Measurements from ENCODE around the gene NADK. TPM values are rescaled to one million over a fixed set of nuclear protein-coding genes. Genes with fewer than 3 reads are reported as not detected.
"Not testable (repeated sequence)": the region's sequence is repeated elsewhere in the genome, so short reads cannot be mapped to it uniquely, and the experiment has no call there.

NADK gene
- total RNA-seq, 2 donors from 2014 or later: 51.7 to 56.3 TPM

- WGBS, 2 donors: 86 to 90% methylated on average over 11 to 16 of the region's 17 CpGs
- H3K27ac ChIP-seq: peak overlapping the region in 1 of 4 donors; percentile 41
- DNase-seq: peak in 1 of 4 donors; percentile 6
Observed at GRCh38 chr1:1730870-1731269, 47.4 kb downstream of the NADK start.

GRCh38 chr1:1730230-1730629 lies 48.0 kb downstream of the NADK start:
- H3K9me3 ChIP-seq; H3K36me3 ChIP-seq (replicated peaks in 1 of 2; ENCODE audit: insufficient read depth in 1 of 2, low read depth in 2 of 2); intact Hi-C loops (cut with DNase I); H3K27me3 ChIP-seq; H3K4me3 ChIP-seq; ATAC-seq; H3K4me1 ChIP-seq: not testable (repeated sequence)
- H3K27ac ChIP-seq: peak overlapping the region in 1 of 4 donors; percentile 41
- peak in 1 of 4 donors; percentile 7 for DNase-seq
- 83% methylated on average over 1 of the region's 13 CpGs; no CpG with 5 or more reads in 1 of the 2 donors for WGBS, 2 donors

More at GRCh38 chr1:1730870-1731269, 47.4 kb downstream of the NADK start:
- Histone ChIP-seq H3K4me3 (no peak overlapping the region), H3K27me3 (no peaks in the 10 kb centered on the region), H3K4me1 (no peaks in the 10 kb centered on the region), H3K36me3 (replicated peaks in 1 of 2; ENCODE audit: insufficient read depth in 1 of 2, low read depth in 2 of 2) (no peaks in the 10 kb centered on the region), H3K9me3 (no peaks in the 10 kb centered on the region)
- ATAC-seq: no peak
- intact Hi-C loops (cut with DNase I): no loop called here
- TF ChIP-seq CTCF (IDR thresholded peaks at IDR 0.05): no peak
- TF ChIP-seq POLR2A (IDR thresholded peaks at IDR 0.05): no peak

GRCh38 chr1:1729116-1729816 lies 49.0 kb downstream of the NADK start:
- H3K27ac ChIP-seq; intact Hi-C loops (cut with DNase I); H3K27me3 ChIP-seq; H3K36me3 ChIP-seq (replicated peaks in 1 of 2; ENCODE audit: insufficient read depth in 1 of 2, low read depth in 2 of 2); H3K9me3 ChIP-seq; H3K4me1 ChIP-seq; ATAC-seq; H3K4me3 ChIP-seq: not testable (repeated sequence)
- 87 to 90% methylated on average over 12 to 17 of the region's 18 CpGs for WGBS, 2 donors
- DNase-seq: peak in 1 of 4 donors; percentile 6

- H3K36me3 ChIP-seq (replicated peaks in 1 of 2; ENCODE audit: insufficient read depth in 1 of 2, low read depth in 2 of 2); ATAC-seq; intact Hi-C loops (cut with DNase I); H3K4me1 ChIP-seq; H3K27me3 ChIP-seq; H3K27ac ChIP-seq; H3K4me3 ChIP-seq; H3K9me3 ChIP-seq: not testable (repeated sequence)
- 41 to 68% methylated on average over 6 to 9 of the region's 14 CpGs for WGBS, 2 donors
- peak in 1 of 4 donors; percentile 10 for DNase-seq
Observed at GRCh38 chr1:1728308-1729005, 49.8 kb downstream of the NADK start.

- H3K4me1 ChIP-seq; H3K9me3 ChIP-seq; H3K4me3 ChIP-seq; ATAC-seq; DNase-seq; H3K36me3 ChIP-seq (replicated peaks in 1 of 2; ENCODE audit: insufficient read depth in 1 of 2, low read depth in 2 of 2); H3K27ac ChIP-seq; H3K27me3 ChIP-seq; intact Hi-C loops (cut with DNase I): not testable (repeated sequence)
- 80 to 94% methylated on average over 6 to 10 of the region's 12 CpGs for WGBS, 2 donors
Observed at GRCh38 chr1:1727131-1727651, 51.1 kb downstream of the NADK start.

- H3K4me3 ChIP-seq; intact Hi-C loops (cut with DNase I); H3K9me3 ChIP-seq; H3K27ac ChIP-seq; H3K27me3 ChIP-seq; H3K36me3 ChIP-seq (replicated peaks in 1 of 2; ENCODE audit: insufficient read depth in 1 of 2, low read depth in 2 of 2); ATAC-seq: not testable (repeated sequence)
- peak in 1 of 4 donors; percentile 11 for DNase-seq
- WGBS, 2 donors: 88 to 93% methylated on average over 17 of the region's 17 CpGs
- H3K4me1 ChIP-seq: peaks cover 12% of the 10 kb centered on the region
Observed at GRCh38 chr1:1726088-1726487, 52.2 kb downstream of the NADK start.
